CD4-positive, alpha-beta T cell treated with Interleukin-4 for 1 hour (primary cell): Measurements from ENCODE around the gene GKN2.
"Not testable (repeated sequence)": the region's sequence is repeated elsewhere in the genome, so short reads cannot be mapped to it uniquely, and the experiment has no call there.

ENCODE experiments used
- DNase-seq, 2 donors: peaks; one replicate each; pipeline ENCODE4 v3.0.0-alpha.2; 2020 to 2022

Gene GKN2

DNA sequence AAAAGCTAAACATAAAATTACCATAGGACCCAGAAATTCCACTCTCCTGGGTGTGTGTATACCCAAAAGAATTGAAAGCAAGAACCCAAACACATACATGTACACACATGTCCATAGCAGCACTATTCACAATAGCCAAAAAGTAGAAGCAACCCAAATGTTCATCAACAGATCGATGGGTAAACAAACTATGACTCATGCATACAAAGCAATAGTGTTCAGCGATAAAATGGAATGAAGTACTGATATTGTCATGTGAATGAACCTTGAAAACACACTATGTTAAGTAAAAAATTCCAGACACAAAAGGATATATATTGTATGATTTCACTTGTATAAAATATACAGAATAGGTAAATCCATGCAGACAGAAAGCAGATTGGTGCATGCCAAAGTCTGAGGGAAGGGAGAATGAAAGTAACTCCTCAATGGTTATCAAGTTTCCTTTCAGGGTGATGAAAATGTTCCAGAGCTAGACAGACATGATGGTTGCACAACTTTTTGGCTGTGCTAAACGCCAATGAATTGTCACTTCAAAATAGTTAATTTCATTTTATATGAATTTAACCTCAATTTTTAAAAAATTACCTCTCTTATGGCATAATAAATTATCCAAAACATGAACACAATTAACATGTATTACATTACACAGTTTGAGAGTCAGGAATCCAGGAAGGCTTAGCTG, 35.5 kb downstream of the GKN2 start:
- DNase-seq = no peak

DNA sequence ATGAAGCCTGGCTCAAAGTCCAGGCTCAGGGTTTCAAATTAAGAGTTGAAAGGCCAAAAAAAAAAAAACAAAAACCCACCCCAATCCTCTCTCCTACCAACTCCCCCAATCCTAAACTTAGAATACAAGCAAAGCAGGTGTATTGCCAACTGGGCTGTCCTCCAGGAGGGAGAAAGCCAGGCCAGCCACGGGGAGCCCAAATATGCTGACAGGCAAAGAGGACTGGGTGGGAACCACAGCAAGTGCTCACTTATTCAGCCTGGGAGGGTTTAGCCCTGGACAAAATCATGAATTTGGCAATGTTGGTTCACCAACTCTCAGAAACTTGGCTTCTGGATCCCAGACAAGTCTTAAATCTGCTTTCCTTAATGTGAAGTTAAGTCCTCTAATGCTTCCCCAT, 36.5 kb downstream of the GKN2 start:
- DNase-seq = no peak

DNA sequence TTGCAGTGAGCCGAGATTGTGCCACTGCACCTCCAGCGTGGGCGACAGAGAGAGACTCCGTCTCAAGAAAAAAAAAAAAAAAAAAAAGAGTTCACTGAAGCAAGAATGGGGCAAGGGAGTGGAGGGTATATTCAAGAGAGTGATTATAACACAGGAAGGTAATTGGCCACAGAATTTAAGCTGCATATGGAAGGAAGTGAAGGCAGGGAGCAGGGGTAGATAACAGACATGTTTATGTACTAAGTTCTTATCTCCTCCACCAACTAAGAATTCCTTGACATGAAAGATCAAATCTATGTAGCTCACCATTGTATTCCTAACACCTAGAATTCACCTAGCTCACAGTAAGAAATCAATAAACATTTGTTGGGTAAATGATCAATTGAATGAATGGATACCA, 37.3 kb downstream of the GKN2 start:
- no peak for DNase-seq

DNA sequence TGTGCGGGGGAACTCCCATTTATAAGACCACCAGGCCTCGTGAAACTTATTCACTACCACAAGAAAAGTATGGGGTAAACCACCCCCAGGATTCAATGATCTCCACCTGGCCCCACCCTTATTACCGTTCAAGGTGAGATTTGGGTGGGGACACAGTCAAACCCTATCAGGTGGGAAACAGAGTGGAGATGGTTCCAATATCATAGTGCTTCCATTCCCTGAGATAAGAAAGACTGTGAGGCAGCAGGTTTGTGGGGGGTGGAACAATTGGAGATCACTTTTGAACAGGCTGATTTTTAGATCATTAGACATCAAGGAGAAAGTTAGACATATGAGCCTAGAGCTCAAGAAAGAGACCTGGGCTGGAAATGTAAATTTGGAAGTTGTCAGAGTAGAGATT, 39.3 kb downstream of the GKN2 start:
- DNase-seq = no peak

DNA sequence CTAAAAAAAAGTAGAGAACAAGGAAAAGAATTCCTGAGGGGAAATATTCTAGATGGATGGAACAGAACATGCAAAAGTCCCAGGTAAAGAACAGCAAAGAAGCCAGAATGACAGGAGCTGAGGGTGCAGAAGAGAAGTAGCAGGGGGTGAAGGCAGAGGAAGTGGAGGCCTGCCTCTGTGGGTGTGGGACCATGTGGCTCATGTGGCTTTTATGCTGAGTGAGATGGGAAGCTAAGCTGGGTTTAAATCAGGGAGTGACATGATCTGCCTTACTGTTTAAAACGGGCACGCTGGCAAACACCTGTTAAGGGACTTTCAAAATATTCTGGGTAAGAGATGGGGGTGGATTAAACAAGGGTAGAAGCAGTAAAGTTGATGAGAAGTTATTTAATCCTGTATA, 40.0 kb downstream of the GKN2 start:
- peak; percentile 27 to 58 for DNase-seq

DNA sequence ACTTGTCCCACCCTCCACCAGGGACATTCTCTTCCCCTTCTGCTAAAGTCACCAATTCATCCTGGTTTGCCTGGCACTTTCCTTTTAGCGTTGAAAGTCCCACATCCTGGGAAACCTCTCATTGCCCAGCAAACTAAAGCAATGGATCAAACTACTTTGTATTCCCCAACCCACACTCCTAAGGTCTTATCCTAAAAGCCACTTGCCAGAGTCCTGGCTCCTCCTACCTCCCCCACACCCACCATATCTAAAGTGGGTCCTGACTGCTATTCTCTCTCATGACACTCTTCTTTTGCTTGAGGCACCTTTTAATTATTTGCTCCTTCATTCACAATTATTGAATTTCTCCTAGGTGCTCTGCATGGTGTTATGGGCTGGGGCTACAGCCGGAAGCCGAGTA, 40.6 kb downstream of the GKN2 start:
- DNase-seq = no peak

DNA sequence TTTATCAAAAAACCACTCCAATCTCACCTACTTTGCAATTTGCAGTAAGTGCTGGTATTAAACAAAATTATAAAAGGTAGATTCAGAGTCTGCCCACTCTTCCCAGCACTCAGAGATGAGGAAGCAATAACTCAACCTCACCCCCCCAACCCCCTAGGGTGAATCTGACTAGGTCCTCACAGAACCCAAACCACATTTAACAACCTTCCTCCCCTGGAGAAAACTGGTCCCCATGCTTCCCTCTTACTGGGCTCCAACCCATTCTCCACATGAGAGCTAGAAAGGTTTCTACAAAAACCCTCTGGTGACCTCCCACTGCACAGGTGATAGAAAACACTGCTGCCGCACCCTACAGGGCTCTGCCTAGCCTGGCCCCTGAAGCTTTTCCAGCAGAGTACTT, 41.0 kb downstream of the GKN2 start:
- DNase-seq = no peak

DNA sequence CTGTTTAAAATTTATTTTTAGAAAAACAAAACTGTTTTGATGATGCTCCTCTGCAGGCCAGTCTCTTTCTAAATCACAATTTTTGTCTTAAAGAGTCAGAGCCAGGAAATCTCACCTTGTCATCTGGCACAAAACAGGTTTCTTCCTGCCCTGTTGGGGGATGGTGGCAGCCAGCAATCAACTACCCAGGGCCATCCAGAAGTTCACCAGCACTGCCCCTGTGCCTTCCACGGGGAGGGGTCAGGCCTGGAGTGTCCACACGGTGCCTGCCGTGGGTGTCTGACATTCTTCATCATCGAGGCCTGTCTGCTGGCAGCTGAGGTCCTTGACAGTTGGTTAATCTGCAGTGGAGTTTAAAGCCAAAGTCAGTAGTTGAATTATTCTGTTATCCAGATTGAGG, 41.4 kb downstream of the GKN2 start:
- DNase-seq = no peak

DNA sequence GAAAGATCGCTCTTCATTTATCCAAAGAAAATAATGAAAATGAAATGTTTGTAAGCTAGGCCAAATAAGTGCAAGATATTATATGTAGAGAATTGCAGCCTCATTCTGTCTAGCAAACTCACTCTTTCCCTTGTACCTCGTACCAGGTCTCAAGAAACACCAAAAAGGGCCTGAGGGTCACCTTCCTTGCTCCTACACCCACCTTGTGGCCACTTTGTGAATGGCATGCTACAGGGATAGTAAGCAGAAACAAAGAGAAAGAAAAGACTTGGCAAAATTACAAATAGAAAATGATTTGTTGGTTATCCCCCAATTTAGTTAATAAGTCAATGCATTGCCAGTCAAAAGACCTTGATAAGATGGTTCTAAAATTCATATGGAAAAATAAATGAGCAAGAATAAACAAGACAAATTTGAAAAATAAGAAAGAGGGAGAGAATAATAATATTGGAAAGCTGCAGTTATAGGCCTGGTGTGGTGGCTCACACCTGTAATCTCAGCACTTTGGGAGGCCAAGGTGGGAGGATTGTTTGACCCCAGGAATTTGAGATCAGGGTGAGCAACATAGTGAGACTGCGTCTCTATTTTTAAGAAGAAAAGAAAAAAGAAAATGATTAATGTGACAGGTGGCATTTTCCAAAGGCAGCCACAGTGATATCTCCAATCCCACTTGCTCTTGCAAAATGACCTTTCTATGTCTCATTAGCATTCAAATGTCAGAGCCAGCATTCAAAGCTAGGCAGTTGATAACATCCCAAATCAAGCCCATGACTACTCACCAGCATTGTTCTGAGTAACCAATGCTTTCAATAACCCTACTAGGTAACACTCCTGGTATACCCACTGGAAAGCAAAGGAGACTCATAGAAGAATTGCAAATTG, 42.7 kb downstream of the GKN2 start:
- peak; percentile 75 to 77 for DNase-seq

DNA sequence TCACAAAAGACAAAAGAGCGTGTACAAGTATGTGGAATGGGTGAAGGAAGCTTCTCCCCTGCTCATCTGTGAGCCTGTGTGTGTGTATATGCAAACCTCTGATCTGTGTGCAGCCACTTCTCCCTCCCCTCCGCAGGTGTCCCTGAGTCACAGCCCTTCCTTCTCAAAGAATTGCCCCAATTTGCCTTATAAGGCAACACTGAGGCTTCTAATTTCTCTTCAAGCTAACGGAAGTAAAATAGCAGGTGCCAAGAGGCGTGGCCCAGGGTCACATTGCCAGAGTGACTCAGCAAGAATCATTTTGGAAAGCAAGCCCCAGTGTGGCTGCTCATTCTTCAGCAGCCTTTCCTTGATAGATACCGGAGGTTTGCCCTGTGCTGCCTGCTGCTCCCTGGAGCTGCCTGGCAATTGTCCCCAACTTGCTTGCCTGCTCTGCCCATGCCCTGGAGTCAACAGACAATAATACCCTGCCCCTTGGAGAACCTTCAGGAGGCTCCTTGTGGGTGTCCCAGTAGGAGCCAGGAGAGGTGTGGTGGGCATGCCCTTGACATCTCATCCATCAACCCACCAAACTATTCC, 44.2 kb downstream of the GKN2 start:
- DNase-seq = peak; percentile 86 to 92

DNA sequence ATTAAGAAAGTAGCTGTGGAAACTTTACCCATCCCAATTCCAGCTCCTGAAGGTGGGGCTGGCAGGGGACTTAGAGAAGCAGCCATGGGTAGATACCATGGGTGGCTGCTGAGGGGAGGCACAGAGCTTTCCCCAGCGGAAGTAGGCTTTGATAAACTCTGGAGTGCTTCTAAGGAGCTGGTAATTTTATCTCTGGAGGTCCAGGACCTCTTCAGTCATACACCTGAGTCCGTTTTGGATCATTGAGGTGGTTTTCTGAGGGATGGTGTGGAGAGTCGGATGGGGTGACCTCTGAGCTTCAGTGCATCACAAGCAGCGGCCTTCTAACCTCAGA, 44.8 kb downstream of the GKN2 start:
- no peak for DNase-seq

DNA sequence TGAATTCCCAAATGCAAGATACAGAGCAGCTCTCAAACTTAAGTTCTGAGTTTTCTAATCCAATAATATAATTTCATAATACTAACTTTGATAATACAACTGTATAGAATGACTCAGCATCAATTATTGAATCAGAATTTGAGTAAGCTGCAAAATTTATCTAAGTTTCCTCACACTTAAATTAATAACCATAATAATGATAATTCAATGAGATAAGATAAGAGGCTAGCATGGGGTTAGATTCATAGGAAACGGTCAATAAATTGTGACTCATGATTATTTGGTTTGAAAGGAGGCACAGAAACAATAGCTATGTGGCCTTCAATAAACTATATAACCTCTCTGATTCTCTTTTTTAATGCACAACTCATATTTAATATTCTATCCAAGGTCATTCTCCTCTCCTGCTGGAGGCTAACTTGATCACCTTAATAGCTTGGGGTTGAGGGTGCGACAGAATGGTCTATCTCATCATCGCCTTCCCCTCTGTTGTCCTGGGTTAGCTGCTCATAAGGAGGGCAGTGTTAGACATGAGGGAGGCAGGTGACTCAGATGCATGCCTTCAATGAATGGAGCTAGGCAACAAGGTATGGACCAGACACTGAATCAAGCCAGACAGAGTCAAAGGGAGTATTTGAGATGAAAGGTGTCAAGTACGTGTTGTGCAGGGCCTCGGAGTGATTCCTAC, 45.3 kb downstream of the GKN2 start:
- DNase-seq = no peak

DNA sequence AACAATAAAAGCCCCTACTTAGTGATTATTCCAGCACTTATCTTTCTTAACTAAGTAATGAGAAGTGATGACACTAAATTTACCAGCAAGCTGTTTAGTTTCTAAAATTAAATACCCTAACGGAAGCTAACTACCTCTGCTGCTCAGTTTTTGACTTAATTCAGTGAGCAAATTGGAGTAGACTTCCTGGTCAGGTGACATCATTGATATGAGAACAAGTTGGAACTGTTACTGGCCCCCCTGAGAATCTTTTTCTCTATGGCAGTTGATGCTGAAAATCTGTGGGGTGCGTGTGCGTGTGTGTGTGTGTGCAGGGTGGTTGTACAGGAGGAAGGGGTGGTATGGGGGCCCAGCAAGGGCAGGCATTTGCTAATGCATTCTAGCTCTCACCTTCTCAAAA, 46.0 kb downstream of the GKN2 start:
- no peak for DNase-seq

DNA sequence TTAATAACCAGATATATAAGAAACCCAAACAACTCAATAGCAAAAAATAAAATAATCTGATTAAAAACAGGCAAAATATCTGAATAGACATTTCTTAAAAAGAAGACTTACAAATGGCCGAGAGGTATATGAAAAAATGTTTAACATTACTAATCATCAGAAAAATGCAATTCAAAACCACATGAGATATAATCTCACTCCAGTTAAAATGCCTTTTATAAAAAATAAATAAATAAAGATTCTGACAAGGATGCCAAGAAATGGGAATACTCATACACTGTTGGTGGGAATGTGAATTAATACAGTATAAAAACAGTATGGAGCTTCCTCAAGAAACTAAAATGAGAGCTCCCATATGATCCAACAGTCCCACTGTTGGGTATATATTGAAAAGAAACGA, 47.6 kb downstream of the GKN2 start:
- DNase-seq = no peak

DNA sequence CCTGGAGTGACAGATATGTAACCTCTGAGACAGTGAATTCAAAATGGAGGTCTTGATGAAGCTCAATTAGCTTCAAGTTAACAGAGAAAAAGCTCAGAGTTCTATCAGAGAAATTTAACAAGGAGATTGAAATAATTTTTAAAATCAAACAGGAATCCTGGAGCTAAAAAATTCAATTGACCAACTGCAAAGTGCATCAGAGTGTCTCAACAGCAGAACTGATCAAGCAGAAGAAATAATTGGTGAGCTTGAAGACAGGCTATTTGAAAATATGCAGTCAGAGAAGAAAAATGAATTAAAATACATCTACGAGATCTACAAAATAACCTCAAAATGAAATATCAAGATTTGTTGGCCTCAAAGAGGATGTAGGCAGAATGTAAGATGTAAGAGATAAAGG, 51.1 kb downstream of the GKN2 start:
- DNase-seq = no peak

DNA sequence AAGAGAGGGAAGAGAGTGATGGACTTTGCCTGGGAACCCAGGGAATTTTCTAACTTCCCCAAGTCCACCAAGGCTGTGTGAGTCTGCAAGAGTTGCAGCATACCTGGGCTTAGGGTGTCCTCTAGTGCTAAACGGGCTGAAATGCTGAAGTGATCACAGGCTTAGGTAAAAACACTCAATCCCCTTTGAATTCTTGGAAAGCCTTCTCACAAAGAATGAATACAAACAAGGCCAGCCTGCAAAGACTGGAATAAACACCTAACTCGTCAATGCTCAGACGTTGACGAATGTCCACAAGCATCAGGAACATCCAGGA, 51.5 kb downstream of the GKN2 start:
- no peak for DNase-seq

DNA sequence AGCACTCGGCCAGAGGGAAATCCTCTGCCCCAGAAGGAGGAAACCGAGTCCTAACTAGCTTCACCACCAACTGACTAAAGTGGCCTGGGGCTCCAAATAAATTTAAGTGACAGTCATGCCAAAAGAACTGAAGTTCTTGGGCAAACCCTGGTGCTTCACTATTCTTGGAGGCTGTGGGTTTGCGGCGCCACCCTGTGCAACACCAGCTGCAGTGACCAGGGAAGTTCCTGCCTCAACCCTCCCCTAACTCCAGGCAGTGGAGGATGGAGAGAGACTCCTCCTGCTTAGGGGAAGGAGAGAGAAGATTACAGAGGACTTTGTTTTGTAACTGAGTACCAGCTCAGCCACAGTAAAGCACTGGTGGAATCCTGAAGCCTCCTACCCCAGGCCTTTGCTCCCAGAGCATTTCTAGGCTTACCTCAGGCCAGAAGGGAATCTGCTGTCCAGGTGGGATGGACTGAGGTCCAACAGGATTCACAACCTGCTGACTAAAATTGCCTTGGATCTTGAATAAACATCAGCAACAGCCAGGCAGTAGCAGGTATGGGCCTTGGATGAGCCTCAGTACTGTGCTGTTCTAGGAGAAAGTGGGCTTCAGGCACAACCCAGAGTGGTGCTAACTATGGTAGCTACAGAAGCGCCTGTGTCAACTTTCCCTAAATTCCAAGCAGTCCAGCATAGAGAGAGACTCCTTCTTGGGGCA, 52.0 kb downstream of the GKN2 start:
- DNase-seq = no peak

DNA sequence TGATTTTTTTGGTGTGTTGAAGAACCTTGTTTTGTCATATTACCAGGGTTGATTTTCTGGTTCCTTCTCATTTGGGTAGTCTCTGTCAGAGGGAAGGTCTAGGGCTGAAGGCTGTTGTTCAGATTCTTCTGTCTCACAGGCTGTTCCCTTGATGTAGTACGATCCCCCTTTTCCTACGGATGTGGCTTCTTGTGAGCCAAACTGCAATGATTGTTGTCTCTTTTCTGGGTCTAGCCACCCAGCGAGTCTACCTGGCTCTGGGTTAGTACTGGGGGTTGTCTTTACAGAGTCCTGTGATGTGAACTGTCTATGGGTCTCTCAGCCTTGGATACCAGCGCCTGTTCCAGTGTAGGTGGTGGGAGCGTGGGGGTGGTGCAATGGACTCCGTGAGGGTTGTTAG, 56.7 kb downstream of the GKN2 start:
- not testable (repeated sequence) for DNase-seq
